ENCODE data around the gene AGL. TPM values are rescaled to one million over a fixed set of nuclear protein-coding genes. Genes with fewer than 3 reads are reported as not detected.

AGL gene
- total and polyA plus RNA-seq, 5 experiments from 2014 or later, result 9.8 to 20.0 (median 11.8) TPM

- POLR2A ChIA-PET, result no interaction called here
- DNase-seq (no peak), ATAC-seq (no peak)
- Mint-ChIP-seq H3K36me3 (peaks cover 23 to 79% (median 59%) of the 10 kb centered on the region in 3 donors), H3K4me1 (peaks cover 0 to 4% (median 0%) of the 10 kb centered on the region in 4 donors), H3K27me3 (no peaks in the 10 kb centered on the region), H3K9me3 (peaks cover 0 to 27% (median 6%) of the 10 kb centered on the region in 9 donors), H3K4me3 (no peak overlapping the region), H3K27ac (no peak overlapping the region)
Measured at GRCh38 chr1:99906535-99906934, 56.4 kb downstream of the AGL start.

- no peak for ATAC-seq
- H3K4me3 Mint-ChIP-seq, result no peak overlapping the region
- no peak for DNase-seq
- POLR2A ChIA-PET, result no interaction called here
- H3K9me3 Mint-ChIP-seq, result no peaks in the 10 kb centered on the region
- H3K27ac Mint-ChIP-seq, result no peak overlapping the region
- H3K27me3 Mint-ChIP-seq, result no peaks in the 10 kb centered on the region
- H3K4me1 Mint-ChIP-seq, result peaks cover 0 to 3% (median 0%) of the 10 kb centered on the region in 4 donors
- H3K36me3 Mint-ChIP-seq, result peaks cover 5 to 76% (median 37%) of the 10 kb centered on the region in 3 donors
Measured at GRCh38 chr1:99917214-99917613, 67.1 kb downstream of the AGL start.

DNA sequence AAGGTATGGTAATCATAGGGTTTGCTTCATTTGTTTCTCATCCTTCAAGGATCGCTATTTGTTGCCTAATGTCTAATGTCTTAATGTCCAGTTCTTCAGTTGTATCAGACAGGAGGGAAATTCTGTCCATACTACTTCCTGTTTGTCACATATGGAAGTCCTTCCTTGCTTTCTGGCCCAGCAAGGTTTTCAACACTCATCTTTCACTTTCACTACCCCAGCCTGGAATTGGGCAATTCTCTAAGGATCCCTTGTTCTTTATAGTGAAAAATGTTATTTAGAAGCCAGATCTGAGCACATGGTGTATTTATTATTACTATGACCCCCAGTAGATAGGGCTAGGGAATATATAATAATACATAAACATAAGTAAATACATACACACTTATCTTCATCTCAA lies 69.1 kb downstream of the AGL start:
- H3K4me3 Mint-ChIP-seq, result no peak overlapping the region
- no peak for DNase-seq
- no peaks in the 10 kb centered on the region for H3K27me3 Mint-ChIP-seq
- POLR2A ChIA-PET, result no interaction called here
- no peaks in the 10 kb centered on the region for H3K9me3 Mint-ChIP-seq
- H3K36me3 Mint-ChIP-seq, result peaks cover 5 to 57% (median 28%) of the 10 kb centered on the region in 3 donors
- peaks cover 0 to 3% (median 0%) of the 10 kb centered on the region in 4 donors for H3K4me1 Mint-ChIP-seq
- no peak for ATAC-seq
- H3K27ac Mint-ChIP-seq, result peak overlapping the region in 4 of 10 donors; percentile 21 to 41 (median 37)

GRCh38 chr1:99934801-99935200 lies 84.6 kb downstream of the AGL start:
- H3K4me1 Mint-ChIP-seq, result no peaks in the 10 kb centered on the region

DNA sequence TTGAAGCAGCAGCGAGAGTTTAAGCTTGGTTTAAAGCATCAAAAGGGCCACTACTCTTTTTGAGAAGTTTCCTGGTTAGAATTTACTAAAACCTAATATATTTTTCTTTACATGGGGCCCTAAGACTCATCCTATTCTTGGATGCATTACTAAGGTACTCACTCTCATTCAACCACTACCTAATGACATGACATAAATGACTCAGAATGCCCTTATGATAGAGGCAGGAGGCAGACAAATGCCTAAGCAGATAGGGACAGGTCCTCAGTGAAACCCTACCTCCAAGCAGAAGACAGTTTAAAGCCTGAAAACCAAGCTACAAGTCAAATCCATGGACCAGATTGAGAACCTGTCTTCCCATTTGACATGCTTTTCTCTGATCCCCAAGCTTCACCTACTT lies 85.4 kb downstream of the AGL start:
- peaks cover 0 to 11% (median 7%) of the 10 kb centered on the region in 5 donors for H3K27me3 Mint-ChIP-seq
- ATAC-seq (no peak), DNase-seq (no peak)
- H3K36me3 Mint-ChIP-seq, result peaks cover 0 to 6% (median 0%) of the 10 kb centered on the region in 3 donors
- POLR2A ChIA-PET, result no interaction called here
- no peak overlapping the region for H3K27ac Mint-ChIP-seq
- no peak overlapping the region for H3K4me3 Mint-ChIP-seq
- peaks cover 0 to 2% (median 0%) of the 10 kb centered on the region in 9 donors for H3K9me3 Mint-ChIP-seq
- no peaks in the 10 kb centered on the region for H3K4me1 Mint-ChIP-seq

More at GRCh38 chr1:99934801-99935200, 84.6 kb downstream of the AGL start:
- DNase-seq, result no peak
- POLR2A ChIA-PET, result no interaction called here
- H3K27me3 Mint-ChIP-seq, result peaks cover 0 to 11% (median 7%) of the 10 kb centered on the region in 5 donors
- H3K36me3 Mint-ChIP-seq, result peaks cover 0 to 6% (median 0%) of the 10 kb centered on the region in 3 donors
- ATAC-seq, result no peak
- no peak overlapping the region for H3K4me3 Mint-ChIP-seq
- H3K27ac Mint-ChIP-seq, result no peak overlapping the region
- peaks cover 0 to 2% (median 0%) of the 10 kb centered on the region in 9 donors for H3K9me3 Mint-ChIP-seq

DNA sequence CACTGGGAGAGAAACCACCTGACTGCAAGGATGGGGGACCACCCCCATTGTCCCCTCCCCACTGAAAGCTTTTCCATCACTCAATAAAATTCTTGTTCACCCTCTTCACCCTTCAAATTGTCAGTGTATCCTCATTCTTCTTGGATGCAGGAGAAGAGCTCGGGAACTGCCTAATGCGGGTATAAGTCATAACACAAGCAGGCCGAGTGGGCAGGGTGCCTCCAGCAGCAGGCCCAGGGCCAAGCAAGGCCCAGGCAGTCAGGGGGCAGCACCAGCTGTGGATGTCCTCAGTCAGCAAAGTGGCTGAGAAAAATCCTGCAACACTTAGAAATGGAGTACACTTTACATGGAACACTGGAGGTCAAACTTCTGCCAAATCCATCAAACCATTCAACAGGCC lies 85.9 kb downstream of the AGL start:
- H3K36me3 Mint-ChIP-seq, result peaks cover 0 to 6% (median 0%) of the 10 kb centered on the region in 3 donors
- DNase-seq (no peak), ATAC-seq (no peak)
- no peak overlapping the region for H3K27ac Mint-ChIP-seq
- peaks cover 0 to 11% (median 7%) of the 10 kb centered on the region in 5 donors for H3K27me3 Mint-ChIP-seq
- peaks cover 0 to 2% (median 0%) of the 10 kb centered on the region in 9 donors for H3K9me3 Mint-ChIP-seq
- H3K4me1 Mint-ChIP-seq, result no peaks in the 10 kb centered on the region
- H3K4me3 Mint-ChIP-seq, result no peak overlapping the region
- POLR2A ChIA-PET, result no interaction called here

GRCh38 chr1:99942723-99943122 lies 92.6 kb downstream of the AGL start:
- Mint-ChIP-seq H3K27me3 (no peaks in the 10 kb centered on the region), H3K9me3 (no peaks in the 10 kb centered on the region), H3K27ac (no peak overlapping the region), H3K4me3 (no peak overlapping the region), H3K4me1 (no peaks in the 10 kb centered on the region), H3K36me3 (no peaks in the 10 kb centered on the region)
- ATAC-seq, result no peak
- no peak for DNase-seq
- POLR2A ChIA-PET, result no interaction called here

- POLR2A ChIA-PET, result no interaction called here
- H3K9me3 Mint-ChIP-seq, result no peaks in the 10 kb centered on the region
- H3K4me1 Mint-ChIP-seq, result no peaks in the 10 kb centered on the region
- no peaks in the 10 kb centered on the region for H3K36me3 Mint-ChIP-seq
- H3K27ac Mint-ChIP-seq, result peak overlapping the region in 3 of 10 donors; percentile 3 to 31 (median 4)
- no peak overlapping the region for H3K4me3 Mint-ChIP-seq
- ATAC-seq (no peak), DNase-seq (no peak)
- no peaks in the 10 kb centered on the region for H3K27me3 Mint-ChIP-seq
Measured at GRCh38 chr1:99943223-99943794, 93.1 kb downstream of the AGL start.

DNA sequence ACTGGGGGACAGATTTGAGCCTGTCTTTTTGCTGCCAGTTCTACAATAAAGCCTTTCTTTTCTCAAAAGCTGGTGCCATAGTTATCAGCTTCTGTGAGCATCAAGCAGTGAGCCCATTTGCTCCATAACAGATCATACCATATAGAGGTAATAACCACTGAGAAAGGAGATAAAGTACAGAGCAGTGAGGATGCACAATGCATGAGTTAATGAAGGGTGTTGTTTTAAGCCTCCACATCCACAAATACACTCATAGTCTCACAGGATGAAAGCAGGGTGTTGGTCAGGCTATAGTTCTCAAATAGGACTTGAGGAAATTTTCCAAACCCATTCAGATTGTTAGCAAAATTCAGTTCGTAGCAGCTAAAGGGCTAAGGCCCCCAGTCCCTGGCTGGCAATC lies 94.0 kb downstream of the AGL start:
- Mint-ChIP-seq H3K4me1 (no peaks in the 10 kb centered on the region), H3K27me3 (no peaks in the 10 kb centered on the region), H3K4me3 (no peak overlapping the region), H3K27ac (peak overlapping the region in 1 of 10 donors; percentile 4), H3K36me3 (no peaks in the 10 kb centered on the region), H3K9me3 (no peaks in the 10 kb centered on the region)
- no peak for ATAC-seq
- DNase-seq, result no peak
- POLR2A ChIA-PET, result no interaction called here

- Mint-ChIP-seq H3K36me3 (no peaks in the 10 kb centered on the region), H3K27ac (no peak overlapping the region), H3K4me3 (no peak overlapping the region), H3K27me3 (no peaks in the 10 kb centered on the region), H3K4me1 (no peaks in the 10 kb centered on the region), H3K9me3 (no peaks in the 10 kb centered on the region)
- POLR2A ChIA-PET, result no interaction called here
- no peak for DNase-seq
- no peak for ATAC-seq
Measured at GRCh38 chr1:99945174-99945573, 95.0 kb downstream of the AGL start.

DNA sequence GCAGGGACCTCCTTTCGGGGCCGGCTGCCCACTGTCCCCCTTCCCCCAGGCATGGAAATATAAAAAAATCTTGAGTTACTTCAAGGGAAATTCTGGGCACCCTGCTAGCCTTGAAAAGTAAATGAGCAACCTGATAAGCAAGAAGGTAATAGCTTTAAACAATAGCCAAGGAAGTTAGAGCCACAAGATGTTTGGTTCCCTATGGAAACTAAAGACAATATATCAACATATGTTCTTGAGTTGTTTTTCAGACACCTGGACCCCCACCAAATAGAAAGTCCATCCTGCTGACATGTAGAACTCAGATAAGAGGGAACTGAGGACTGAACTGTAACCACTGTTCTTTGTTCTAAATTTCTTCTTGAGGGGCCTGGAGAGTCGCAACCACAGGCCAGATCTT lies 100.3 kb downstream of the AGL start:
- H3K36me3 Mint-ChIP-seq, result no peaks in the 10 kb centered on the region
- H3K27ac Mint-ChIP-seq, result no peak overlapping the region
- ATAC-seq (no peak), DNase-seq (no peak)
- no peaks in the 10 kb centered on the region for H3K4me1 Mint-ChIP-seq
- POLR2A ChIA-PET, result no interaction called here
- no peak overlapping the region for H3K4me3 Mint-ChIP-seq
- peaks cover 0 to 1% (median 0%) of the 10 kb centered on the region in 9 donors for H3K9me3 Mint-ChIP-seq
- H3K27me3 Mint-ChIP-seq, result no peaks in the 10 kb centered on the region

DNA sequence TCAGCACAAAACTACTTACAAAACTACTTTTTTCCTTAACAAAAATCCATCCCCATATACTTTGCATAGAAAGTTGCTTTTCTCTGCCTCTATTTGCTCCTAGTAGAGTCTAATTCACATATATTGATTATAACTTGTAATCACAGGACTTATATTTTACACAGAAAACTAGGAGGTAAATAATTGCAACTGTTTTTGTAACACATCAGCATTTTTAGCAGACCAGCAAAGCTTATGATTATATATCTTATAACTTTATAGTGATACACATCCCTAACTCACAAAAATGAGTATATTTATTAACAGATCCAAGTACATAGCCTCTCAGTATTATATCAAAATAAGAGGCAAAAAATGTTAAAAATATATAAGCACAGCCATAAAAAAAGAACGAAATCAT lies 102.4 kb downstream of the AGL start:
- Mint-ChIP-seq H3K4me3 (no peak overlapping the region), H3K36me3 (no peaks in the 10 kb centered on the region), H3K27me3 (no peaks in the 10 kb centered on the region), H3K4me1 (no peaks in the 10 kb centered on the region), H3K9me3 (peaks cover 0 to 2% (median 0%) of the 10 kb centered on the region in 9 donors), H3K27ac (no peak overlapping the region)
- DNase-seq (no peak), ATAC-seq (no peak)
- POLR2A ChIA-PET, result interaction anchor here (1.2 kb wide), 1 partner anchor 25 kb away, joined by 3 read pairs; no protein-coding TSS in a partner anchor

GRCh38 chr1:99955375-99955774 lies 105.2 kb downstream of the AGL start:
- ATAC-seq (no peak), DNase-seq (no peak)
- no peak overlapping the region for H3K27ac Mint-ChIP-seq
- H3K4me1 Mint-ChIP-seq, result no peaks in the 10 kb centered on the region
- no peaks in the 10 kb centered on the region for H3K27me3 Mint-ChIP-seq
- POLR2A ChIA-PET, result interaction anchor here (0.6 kb wide), 1 partner anchor 47 kb away, joined by 3 read pairs; no protein-coding TSS in a partner anchor
- H3K36me3 Mint-ChIP-seq, result no peaks in the 10 kb centered on the region
- peaks cover 0 to 2% (median 0%) of the 10 kb centered on the region in 9 donors for H3K9me3 Mint-ChIP-seq
- H3K4me3 Mint-ChIP-seq, result no peak overlapping the region

DNA sequence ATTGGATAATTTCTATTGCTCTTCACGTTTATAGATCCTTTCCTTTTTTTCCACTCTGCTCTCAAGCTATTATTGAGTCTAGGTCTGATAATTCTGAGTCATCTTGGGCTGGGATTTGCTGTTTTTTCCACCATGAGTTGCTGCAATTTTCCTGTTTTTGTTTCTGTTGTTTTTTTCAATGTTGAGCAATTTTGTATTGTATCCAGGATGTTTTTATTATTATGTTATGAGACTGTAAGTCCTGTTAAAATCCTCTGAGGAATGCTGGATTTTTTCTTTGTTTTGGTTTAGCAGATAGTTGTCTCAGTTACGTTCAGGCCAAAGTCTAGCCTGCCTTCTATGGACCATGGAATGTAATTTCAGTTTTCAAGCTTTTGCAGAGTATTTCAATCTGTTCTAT lies 106.6 kb downstream of the AGL start:
- ATAC-seq, result no peak
- Mint-ChIP-seq H3K4me3 (no peak overlapping the region), H3K36me3 (no peaks in the 10 kb centered on the region), H3K27me3 (no peaks in the 10 kb centered on the region), H3K9me3 (peaks cover 0 to 2% (median 0%) of the 10 kb centered on the region in 9 donors), H3K4me1 (no peaks in the 10 kb centered on the region), H3K27ac (no peak overlapping the region)
- no peak for DNase-seq
- POLR2A ChIA-PET, result no interaction called here
